Hematopoietic multipotent progenitor cell treated with erythropoietin and hydrocortisone succinate and interleukin-3 and kit ligand, for 6 days (in vitro differentiated cells): ENCODE results near the gene CELA3A.
"Not testable (repeated sequence)": the region's sequence is repeated elsewhere in the genome, so short reads cannot be mapped to it uniquely, and the experiment has no call there.

Experiments
- DNase-seq: peaks from one replicate; pipeline ENCODE4 v3.0.0-alpha.2; 2015

Gene CELA3A

GRCh38 chr1:22001409-22001808 is at the start of gene CELA3A:
Gene CELA3A (plus strand): TSS chr1:22001657. CDS start chr1:22001675, 18 bp downstream.
- no peak for DNase-seq

- no peak for DNase-seq
These were observed 48.5 kb upstream of the CELA3A start for GRCh38 chr1:21952786-21953520.

DNA sequence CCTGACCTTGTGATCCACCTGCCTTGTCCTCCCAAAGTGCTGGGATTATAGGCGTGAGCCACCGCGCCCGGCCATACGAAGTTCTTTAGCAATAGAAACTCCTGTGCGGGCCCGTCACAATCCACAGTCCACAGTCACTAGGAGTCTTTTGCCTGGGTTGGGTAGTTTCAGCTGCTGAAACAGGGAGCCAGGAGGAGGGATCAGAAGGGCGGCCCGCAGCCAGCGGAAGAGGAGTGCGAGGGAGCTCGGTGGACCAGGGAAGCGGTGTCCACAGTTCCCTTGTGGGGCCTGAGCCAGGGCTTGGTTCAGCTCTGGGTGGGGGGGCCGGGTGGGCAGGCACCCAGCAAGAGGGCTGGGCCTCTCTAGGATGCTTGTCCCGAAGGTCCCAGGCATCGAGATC is 46.4 kb upstream of the CELA3A start:
- DNase-seq = no peak

DNA sequence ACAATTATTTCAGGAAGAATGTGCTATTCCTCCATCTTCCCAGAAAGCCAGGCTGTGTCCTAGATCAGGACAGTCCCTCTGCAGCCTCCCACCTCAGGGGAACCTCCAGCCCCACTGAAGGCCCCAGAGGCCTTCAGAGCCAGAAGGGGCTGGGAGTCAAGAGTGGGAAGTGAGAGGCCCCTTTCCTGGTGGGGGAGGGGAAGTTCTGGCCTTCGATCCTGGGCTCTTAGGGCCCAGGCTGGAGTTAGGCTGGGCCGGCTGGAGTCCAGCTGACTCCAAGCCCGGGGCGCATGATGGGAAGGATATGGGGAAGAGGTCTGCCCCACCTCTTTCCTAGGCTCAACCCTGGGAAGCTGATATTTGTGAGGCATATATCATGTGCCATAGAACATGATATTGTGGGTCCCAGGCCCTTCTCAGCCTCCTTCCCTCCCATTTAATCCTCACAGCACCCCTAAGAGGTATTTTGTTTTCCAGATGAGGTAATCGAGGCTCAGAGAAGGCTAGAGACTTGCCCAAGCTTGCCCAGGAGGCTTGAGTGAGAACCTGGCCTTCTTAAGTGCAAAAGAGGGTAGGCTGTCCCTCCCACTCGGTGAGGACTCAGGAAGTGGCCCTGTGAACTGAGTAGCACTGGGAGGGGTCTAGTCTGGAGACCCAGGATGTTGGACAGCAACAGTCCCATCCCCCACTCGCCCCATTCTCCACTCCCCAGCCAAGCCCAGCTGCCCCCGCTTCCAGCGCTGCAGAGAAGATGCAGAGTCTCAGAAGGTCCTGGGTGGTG is 45.8 kb upstream of the CELA3A start:
- no peak for DNase-seq

DNA sequence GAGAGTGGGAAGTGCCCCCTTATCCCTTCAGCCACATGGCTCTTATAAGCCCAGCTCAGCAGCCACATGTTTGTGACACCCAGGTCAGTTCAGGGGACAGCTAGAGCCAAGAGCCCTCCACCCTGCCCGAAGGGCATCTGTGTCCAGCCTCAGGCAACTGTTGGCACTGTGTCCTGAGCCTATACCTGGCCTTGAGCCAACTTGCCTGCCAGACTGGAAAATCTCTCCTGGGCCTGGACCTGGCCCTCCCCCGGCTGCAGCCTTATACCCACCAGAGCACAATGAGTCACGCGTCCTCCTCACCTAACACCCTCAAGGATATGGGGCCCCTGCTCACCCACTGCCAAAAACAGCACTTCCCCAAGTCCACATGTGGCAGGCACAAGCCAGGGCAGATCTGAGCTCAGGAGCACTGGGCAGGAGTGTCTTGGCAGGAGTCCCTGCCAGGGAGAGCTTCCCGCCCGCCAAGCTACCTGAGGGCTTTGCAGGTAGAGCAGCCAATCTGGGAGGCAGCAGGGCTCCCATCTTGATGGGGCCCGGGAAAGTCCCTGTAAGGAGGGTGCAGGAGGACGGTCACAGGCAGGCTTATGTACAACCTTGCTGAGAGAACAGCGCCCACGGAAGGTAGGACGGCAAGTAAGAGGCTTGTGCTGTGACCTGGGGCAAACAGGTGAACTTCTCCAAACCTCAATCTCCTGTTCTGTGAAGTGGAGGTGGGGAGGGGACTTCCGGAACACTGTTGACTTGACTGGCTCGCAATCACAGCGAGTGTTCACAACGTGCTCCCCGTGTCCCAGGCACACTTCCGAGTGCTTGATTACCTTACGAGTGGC is 44.5 kb upstream of the CELA3A start:
- peak; percentile 22 for DNase-seq

GRCh38 chr1:21961337-21961736 is 40.1 kb upstream of the CELA3A start:
- DNase-seq = no peak

- DNase-seq = no peak
These were observed 39.7 kb upstream of the CELA3A start for GRCh38 chr1:21961799-21962198.

DNA sequence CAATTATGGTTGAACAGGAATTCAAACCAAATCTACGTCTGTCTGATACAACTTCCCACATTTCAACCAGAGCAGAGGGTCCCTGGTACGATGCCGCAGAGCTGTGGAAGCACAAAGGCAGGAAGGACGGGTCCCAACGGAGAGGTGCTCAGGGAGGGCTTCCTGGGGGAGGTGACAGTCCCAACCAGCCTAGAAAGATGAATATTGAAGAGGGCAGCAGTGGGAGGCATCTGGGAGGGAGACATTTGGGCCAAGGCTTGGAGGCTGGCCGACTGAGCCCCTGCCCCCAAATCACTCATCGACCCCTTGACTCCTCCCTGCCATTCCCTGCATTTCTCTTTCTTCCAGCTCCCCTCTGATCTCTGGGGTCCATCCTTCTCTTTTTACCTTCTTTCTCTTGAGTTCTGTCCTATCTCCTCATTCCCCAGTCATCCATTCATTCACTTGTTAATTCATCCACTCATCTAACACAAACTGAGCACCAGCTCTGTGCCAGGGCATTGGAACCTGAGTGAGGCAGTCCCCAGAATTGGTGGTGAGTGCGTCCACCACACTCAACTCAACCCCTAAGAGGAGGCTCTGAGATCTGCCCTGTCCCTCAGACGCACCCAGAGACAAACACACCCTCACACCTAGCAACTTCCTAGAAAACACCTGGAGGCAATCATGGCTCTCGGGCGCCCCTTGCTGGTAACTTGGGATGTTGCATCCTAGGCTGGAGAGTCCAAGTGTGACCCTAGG is 37.8 kb upstream of the CELA3A start:
- DNase-seq = peak; percentile 86

- DNase-seq = no peak
These were observed 35.0 kb upstream of the CELA3A start for GRCh38 chr1:21966247-21967000.

- DNase-seq = not testable (repeated sequence)
These were observed 34.2 kb upstream of the CELA3A start for GRCh38 chr1:21967216-21967615.

DNA sequence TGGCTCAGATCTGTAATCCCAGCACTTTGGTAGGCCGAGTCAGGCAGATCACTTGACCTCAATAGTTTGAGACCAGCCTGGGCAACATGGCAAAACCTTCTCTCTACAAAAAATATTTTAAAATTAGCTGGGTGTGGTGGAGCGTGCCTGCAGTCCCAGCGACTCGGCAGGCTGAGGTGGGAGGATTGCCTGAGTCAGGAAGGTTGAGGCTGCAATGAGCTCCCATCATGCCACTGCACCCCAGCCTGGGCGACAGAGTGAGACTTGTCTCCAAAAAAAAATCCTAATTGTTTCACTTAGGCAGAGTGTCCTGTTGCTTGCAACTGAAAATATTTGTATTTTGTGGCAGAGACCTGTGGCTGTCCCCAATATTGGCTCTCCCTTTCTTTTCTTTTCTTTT is 32.4 kb upstream of the CELA3A start:
- DNase-seq = not testable (repeated sequence)

GRCh38 chr1:21970523-21970922 is 30.9 kb upstream of the CELA3A start:
- DNase-seq = not testable (repeated sequence)

DNA sequence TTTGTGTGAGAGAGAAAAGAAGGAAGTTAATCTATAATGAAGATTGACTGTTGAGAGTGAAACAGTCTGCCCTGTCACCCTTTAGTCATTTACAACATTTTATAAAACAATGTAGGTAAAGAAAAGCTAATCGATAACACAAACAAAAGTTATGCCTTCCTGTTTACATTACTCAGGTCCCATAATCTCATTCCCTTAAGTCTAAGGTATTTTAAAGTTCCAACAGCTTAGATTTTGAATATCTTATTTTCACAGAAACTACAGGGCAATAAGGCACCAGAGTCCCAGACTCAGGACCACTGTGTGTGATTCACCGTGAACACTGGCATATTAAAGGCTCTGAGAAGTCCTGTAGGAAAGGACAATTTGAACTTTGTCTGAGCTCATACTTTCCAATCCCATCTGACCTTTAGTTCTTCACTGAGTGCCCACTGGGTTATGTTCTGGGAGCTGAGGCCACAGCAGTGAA is 28.4 kb upstream of the CELA3A start:
- DNase-seq = not testable (repeated sequence)

DNA sequence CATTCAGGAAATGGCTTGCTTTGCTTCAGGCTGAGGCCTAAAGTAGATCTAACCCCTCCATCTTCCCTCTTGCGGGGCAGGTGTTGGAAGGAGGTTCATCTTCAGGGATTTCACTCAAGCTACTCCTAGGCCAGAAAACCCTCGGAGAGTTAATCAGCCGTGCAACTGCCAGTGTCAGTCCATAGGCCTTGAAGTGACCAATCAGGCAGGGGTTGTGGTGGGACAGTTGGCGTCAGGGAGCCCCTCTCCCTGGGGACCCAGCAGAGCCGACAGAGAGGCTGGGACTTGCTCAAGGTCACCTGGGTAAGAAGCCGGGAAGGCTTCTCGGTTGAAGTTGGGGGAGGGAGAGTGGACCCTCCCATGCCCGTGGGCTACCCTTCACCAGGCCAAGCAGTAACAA is 27.5 kb upstream of the CELA3A start:
- not testable (repeated sequence) for DNase-seq

DNA sequence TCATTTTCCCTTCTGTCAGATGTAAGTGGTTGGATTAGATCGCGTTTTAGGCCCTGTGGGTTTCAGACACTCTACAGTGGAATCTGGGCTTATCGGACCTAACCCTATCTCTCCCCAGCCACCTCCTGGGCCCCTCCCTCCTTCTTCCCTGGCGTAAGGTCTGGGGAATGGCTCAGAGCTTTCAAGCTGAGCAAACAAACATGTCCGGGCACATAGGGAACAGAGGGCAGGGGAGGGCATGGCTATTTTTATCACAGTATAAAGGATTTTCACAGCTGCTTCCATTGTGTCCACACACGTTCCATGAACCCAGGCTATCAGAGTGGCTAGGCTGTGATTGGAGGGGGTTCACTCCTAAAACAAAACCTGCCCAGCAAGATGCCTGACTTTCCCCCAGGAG is 26.8 kb upstream of the CELA3A start:
- DNase-seq = not testable (repeated sequence)

DNA sequence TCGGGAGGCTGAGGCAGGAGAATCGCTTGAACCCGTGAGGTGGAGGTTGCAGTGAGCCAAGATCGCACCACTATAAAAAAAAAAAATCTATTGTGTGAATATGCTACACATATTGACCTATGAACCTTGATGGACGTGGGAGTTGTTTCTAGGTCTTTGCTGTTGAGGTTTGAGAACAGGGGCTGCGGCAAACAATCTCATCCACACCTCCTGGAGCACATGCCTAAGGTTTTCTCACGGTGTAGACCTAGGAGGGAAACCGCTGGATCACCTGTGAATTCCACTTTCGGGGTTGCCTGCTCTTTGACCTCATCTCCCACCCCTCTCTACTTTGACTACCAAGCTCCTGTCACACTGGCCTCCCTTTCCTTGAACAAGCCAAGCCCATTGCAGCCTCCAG is 26.2 kb upstream of the CELA3A start:
- not testable (repeated sequence) for DNase-seq

- not testable (repeated sequence) for DNase-seq
These were observed 24.7 kb upstream of the CELA3A start, which contains the start of gene CELA3B for GRCh38 chr1:21976703-21977239. Gene CELA3B (plus strand): TSS chr1:21977022. CDS start chr1:21977040, 18 bp downstream.

DNA sequence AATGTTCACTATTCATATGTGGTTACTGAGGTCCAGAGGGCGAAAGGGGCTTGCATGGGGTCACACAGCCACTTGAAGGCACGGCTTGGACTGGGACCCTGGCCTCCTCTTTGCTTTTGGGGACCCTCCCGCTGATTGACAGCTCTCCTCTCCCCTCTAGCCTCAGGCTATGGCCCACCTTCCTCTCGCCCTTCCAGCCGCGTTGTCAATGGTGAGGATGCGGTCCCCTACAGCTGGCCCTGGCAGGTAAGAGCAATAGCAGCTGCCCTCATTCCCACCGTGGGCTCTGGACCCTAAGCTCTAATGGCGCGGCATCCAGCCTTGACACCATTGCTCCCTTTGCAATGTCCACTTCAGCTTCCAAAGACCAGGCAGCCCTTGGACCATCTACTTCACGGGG is 23.2 kb upstream of the CELA3A start:
- DNase-seq = not testable (repeated sequence)

GRCh38 chr1:21980515-21981220 is 20.8 kb upstream of the CELA3A start:
- peak; percentile 37 for DNase-seq

- DNase-seq = not testable (repeated sequence)
These were observed 20.2 kb upstream of the CELA3A start for GRCh38 chr1:21981253-21981652.
